Stimulated activated naive CD8-positive, alpha-beta T cell treated with anti-CD3 and anti-CD28 coated beads, Interleukin-15, Interleukin-2, amounts not matched to agents 100 U/mL and 50 U/mL, for 24 hours (primary cell): ENCODE data around the gene MAPT.
"Not testable (repeated sequence)": the region's sequence is repeated elsewhere in the genome, so short reads cannot be mapped to it uniquely, and the experiment has no call there.

Experiments
- ATAC-seq: fragments of 150-1000 bp; cut with Tn5 transposase; one replicate; pipeline ENCODE4 v1.10.0; 2021
- DNase-seq: peaks from one replicate; pipeline ENCODE4 v3.0.0; 2021

MAPT gene

DNA sequence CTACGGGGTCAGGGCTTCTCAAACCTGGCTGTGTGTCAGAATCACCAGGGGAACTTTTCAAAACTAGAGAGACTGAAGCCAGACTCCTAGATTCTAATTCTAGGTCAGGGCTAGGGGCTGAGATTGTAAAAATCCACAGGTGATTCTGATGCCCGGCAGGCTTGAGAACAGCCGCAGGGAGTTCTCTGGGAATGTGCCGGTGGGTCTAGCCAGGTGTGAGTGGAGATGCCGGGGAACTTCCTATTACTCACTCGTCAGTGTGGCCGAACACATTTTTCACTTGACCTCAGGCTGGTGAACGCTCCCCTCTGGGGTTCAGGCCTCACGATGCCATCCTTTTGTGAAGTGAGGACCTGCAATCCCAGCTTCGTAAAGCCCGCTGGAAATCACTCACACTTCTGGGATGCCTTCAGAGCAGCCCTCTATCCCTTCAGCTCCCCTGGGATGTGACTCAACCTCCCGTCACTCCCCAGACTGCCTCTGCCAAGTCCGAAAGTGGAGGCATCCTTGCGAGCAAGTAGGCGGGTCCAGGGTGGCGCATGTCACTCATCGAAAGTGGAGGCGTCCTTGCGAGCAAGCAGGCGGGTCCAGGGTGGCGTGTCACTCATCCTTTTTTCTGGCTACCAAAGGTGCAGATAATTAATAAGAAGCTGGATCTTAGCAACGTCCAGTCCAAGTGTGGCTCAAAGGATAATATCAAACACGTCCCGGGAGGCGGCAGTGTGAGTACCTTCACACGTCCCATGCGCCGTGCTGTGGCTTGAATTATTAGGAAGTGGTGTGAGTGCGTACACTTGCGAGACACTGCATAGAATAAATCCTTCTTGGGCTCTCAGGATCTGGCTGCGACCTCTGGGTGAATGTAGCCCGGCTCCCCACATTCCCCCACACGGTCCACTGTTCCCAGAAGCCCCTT is 115.6 kb downstream of the MAPT start:
- DNase-seq, result no peak
- no peak for ATAC-seq

DNA sequence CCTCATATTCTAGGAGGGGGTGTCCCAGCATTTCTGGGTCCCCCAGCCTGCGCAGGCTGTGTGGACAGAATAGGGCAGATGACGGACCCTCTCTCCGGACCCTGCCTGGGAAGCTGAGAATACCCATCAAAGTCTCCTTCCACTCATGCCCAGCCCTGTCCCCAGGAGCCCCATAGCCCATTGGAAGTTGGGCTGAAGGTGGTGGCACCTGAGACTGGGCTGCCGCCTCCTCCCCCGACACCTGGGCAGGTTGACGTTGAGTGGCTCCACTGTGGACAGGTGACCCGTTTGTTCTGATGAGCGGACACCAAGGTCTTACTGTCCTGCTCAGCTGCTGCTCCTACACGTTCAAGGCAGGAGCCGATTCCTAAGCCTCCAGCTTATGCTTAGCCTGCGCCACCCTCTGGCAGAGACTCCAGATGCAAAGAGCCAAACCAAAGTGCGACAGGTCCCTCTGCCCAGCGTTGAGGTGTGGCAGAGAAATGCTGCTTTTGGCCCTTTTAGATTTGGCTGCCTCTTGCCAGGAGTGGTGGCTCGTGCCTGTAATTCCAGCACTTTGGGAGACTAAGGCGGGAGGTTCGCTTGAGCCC is 116.3 kb downstream of the MAPT start:
- no peak for ATAC-seq
- DNase-seq, result no peak

DNA sequence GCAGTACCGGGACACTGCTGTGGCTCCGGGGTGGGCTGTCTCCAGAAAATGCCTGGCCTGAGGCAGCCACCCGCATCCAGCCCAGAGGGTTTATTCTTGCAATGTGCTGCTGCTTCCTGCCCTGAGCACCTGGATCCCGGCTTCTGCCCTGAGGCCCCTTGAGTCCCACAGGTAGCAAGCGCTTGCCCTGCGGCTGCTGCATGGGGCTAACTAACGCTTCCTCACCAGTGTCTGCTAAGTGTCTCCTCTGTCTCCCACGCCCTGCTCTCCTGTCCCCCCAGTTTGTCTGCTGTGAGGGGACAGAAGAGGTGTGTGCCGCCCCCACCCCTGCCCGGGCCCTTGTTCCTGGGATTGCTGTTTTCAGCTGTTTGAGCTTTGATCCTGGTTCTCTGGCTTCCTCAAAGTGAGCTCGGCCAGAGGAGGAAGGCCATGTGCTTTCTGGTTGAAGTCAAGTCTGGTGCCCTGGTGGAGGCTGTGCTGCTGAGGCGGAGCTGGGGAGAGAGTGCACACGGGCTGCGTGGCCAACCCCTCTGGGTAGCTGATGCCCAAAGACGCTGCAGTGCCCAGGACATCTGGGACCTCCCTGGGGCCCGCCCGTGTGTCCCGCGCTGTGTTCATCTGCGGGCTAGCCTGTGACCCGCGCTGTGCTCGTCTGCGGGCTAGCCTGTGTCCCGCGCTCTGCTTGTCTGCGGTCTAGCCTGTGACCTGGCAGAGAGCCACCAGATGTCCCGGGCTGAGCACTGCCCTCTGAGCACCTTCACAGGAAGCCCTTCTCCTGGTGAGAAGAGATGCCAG is 117.6 kb downstream of the MAPT start:
- DNase-seq (no peak), ATAC-seq (no peak)

DNA sequence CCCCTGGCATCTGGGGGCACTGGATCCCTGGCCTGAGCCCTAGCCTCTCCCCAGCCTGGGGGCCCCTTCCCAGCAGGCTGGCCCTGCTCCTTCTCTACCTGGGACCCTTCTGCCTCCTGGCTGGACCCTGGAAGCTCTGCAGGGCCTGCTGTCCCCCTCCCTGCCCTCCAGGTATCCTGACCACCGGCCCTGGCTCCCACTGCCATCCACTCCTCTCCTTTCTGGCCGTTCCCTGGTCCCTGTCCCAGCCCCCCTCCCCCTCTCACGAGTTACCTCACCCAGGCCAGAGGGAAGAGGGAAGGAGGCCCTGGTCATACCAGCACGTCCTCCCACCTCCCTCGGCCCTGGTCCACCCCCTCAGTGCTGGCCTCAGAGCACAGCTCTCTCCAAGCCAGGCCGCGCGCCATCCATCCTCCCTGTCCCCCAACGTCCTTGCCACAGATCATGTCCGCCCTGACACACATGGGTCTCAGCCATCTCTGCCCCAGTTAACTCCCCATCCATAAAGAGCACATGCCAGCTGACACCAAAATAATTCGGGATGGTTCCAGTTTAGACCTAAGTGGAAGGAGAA is 118.2 kb downstream of the MAPT start:
- no peak for ATAC-seq
- DNase-seq, result no peak

DNA sequence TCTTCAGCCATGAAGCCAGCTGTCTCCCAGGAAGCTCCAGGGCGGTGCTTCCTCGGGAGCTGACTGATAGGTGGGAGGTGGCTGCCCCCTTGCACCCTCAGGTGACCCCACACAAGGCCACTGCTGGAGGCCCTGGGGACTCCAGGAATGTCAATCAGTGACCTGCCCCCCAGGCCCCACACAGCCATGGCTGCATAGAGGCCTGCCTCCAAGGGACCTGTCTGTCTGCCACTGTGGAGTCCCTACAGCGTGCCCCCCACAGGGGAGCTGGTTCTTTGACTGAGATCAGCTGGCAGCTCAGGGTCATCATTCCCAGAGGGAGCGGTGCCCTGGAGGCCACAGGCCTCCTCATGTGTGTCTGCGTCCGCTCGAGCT is 118.8 kb downstream of the MAPT start:
- ATAC-seq (no peak), DNase-seq (no peak)

DNA sequence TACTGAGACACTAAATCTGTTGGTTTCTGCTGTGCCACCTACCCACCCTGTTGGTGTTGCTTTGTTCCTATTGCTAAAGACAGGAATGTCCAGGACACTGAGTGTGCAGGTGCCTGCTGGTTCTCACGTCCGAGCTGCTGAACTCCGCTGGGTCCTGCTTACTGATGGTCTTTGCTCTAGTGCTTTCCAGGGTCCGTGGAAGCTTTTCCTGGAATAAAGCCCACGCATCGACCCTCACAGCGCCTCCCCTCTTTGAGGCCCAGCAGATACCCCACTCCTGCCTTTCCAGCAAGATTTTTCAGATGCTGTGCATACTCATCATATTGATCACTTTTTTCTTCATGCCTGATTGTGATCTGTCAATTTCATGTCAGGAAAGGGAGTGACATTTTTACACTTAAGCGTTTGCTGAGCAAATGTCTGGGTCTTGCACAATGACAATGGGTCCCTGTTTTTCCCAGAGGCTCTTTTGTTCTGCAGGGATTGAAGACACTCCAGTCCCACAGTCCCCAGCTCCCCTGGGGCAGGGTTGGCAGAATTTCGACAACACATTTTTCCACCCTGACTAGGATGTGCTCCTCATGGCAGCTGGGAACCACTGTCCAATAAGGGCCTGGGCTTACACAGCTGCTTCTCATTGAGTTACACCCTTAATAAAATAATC is 119.3 kb downstream of the MAPT start:
- no peak for ATAC-seq
- no peak for DNase-seq

DNA sequence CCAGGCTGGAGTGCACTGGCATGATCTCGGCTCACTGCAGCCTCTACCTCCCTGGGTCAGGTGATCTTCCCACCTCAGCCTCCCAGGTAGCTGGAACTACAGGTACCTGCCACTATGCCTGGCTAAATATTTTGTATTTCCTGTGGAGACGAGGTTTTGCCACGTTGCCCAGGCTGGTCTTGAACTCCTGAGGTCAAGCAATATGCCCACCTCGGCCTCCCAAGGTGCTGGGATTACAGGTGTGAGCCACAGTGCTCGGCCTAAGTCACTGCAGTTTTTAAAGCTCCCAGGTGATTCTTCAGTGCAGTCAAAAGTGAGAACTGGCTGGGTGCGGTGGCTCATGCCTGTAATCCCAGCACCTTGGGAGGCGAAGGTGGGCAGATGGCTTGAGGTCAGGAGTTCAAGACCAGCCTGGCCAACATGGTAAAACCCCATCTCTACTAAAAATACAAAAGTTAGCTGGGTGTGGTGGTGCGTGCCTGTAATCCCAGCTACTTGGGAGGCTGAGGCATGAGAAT is 125.1 kb downstream of the MAPT start:
- ATAC-seq, DNase-seq: not testable (repeated sequence)

DNA sequence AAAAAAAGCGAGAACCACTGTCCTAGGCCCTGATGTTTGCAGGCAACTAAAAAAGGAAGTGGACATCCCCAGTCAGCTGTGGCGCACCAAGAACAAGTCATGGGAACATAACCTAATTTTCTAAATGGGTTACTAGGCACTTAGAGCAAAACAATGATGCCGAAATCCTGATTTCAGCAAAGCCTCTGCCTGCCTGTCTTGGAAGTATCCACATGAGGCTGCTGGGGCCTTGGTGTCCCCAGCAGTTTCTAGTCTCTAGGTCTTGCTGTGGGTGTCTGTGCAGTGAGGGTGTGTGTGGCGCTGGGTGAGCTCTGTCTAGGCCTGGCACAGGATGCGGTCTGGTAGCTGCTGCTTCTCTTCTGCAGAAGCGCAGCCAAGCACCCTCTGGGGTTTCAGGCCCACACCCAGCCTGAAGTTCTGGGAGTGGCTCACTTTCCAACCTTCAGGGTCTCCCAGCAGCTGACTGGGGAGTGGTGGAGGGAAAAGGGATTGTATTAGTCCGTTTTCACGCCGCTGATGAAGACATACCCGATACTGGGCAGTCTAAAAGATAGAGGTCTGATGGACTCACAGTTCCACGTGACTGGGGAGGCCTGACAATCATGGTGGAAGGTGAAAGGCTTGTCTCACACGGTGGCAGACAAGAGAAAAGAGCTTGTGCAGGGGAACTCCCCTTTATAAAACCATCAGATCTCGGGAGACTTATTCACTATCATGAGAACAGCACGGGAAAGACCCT is 125.8 kb downstream of the MAPT start:
- DNase-seq (peak; percentile 56), ATAC-seq (peak; percentile 86)

DNA sequence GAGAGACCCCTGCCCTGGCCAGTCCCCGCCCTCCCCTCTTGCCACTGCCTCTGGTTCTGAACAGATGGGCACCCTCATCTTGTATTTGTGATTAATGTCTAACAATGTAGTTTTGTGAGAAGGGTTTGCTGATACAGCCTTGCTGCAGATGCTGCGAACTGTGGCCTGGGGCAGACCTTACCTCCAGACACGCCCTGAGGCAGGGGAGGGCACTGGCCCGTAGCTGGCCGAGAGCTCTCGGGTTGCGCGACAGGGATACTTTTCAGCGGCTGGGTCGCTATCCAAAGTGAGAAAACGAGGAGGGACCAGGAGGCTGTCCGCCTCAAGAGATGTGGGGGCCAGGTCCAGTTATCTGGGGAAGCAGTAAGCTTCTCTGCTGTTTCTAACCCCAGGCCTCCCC is 126.6 kb downstream of the MAPT start:
- ATAC-seq (peak; percentile 24), DNase-seq (no peak)

DNA sequence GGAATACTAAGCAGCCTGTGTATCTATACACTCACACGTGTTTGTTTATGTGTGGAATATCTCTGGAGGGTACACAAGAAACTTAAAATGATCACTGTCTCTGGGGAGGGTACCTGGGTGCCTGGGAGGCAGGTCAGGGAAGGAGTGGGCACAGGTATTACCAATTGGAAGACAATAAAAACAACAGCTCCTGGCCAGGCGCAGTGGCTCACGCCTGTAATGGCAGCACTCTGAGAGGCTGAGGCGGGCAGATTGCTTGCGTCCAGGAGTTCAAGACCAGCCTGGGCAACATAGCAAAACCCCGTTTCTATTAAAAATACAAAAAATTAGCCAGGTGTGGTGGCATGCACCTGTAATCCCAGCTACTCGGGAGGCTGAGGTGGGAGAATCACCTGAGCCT is 129.0 kb downstream of the MAPT start:
- DNase-seq, ATAC-seq: not testable (repeated sequence)

DNA sequence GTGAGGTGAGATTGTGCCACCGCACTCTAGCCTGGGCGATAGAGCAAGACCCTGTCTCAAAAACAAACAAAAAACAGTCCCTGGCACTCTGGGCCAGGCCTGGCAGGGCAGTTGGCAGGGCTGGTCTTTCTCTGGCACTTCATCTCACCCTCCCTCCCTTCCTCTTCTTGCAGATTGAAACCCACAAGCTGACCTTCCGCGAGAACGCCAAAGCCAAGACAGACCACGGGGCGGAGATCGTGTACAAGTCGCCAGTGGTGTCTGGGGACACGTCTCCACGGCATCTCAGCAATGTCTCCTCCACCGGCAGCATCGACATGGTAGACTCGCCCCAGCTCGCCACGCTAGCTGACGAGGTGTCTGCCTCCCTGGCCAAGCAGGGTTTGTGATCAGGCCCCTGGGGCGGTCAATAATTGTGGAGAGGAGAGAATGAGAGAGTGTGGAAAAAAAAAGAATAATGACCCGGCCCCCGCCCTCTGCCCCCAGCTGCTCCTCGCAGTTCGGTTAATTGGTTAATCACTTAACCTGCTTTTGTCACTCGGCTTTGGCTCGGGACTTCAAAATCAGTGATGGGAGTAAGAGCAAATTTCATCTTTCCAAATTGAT is 129.5 kb downstream of the MAPT start:
- DNase-seq (no peak), ATAC-seq (no peak)

DNA sequence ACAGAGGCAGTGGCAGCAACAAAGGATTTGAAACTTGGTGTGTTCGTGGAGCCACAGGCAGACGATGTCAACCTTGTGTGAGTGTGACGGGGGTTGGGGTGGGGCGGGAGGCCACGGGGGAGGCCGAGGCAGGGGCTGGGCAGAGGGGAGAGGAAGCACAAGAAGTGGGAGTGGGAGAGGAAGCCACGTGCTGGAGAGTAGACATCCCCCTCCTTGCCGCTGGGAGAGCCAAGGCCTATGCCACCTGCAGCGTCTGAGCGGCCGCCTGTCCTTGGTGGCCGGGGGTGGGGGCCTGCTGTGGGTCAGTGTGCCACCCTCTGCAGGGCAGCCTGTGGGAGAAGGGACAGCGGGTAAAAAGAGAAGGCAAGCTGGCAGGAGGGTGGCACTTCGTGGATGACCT is 130.2 kb downstream of the MAPT start:
- ATAC-seq, result no peak
- no peak for DNase-seq

DNA sequence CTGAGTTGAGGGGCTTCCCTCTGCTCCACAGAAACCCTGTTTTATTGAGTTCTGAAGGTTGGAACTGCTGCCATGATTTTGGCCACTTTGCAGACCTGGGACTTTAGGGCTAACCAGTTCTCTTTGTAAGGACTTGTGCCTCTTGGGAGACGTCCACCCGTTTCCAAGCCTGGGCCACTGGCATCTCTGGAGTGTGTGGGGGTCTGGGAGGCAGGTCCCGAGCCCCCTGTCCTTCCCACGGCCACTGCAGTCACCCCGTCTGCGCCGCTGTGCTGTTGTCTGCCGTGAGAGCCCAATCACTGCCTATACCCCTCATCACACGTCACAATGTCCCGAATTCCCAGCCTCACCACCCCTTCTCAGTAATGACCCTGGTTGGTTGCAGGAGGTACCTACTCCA is 130.7 kb downstream of the MAPT start:
- DNase-seq, result no peak
- no peak for ATAC-seq

DNA sequence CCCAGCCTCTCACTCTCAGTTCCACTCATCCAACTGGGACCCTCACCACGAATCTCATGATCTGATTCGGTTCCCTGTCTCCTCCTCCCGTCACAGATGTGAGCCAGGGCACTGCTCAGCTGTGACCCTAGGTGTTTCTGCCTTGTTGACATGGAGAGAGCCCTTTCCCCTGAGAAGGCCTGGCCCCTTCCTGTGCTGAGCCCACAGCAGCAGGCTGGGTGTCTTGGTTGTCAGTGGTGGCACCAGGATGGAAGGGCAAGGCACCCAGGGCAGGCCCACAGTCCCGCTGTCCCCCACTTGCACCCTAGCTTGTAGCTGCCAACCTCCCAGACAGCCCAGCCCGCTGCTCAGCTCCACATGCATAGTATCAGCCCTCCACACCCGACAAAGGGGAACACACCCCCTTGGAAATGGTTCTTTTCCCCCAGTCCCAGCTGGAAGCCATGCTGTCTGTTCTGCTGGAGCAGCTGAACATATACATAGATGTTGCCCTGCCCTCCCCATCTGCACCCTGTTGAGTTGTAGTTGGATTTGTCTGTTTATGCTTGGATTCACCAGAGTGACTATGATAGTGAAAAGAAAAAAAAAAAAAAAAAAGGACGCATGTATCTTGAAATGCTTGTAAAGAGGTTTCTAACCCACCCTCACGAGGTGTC is 131.3 kb downstream of the MAPT start:
- ATAC-seq (no peak), DNase-seq (no peak)

DNA sequence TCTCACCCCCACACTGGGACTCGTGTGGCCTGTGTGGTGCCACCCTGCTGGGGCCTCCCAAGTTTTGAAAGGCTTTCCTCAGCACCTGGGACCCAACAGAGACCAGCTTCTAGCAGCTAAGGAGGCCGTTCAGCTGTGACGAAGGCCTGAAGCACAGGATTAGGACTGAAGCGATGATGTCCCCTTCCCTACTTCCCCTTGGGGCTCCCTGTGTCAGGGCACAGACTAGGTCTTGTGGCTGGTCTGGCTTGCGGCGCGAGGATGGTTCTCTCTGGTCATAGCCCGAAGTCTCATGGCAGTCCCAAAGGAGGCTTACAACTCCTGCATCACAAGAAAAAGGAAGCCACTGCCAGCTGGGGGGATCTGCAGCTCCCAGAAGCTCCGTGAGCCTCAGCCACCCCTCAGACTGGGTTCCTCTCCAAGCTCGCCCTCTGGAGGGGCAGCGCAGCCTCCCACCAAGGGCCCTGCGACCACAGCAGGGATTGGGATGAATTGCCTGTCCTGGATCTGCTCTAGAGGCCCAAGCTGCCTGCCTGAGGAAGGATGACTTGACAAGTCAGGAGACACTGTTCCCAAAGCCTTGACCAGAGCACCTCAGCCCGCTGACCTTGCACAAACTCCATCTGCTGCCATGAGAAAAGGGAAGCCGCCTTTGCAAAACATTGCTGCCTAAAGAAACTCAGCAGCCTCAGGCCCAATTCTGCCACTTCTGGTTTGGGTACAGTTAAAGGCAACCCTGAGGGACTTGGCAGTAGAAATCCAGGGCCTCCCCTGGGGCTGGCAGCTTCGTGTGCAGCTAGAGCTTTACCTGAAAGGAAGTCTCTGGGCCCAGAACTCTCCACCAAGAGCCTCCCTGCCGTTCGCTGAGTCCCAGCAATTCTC is 132.1 kb downstream of the MAPT start:
- ATAC-seq, result no peak
- DNase-seq, result no peak

DNA sequence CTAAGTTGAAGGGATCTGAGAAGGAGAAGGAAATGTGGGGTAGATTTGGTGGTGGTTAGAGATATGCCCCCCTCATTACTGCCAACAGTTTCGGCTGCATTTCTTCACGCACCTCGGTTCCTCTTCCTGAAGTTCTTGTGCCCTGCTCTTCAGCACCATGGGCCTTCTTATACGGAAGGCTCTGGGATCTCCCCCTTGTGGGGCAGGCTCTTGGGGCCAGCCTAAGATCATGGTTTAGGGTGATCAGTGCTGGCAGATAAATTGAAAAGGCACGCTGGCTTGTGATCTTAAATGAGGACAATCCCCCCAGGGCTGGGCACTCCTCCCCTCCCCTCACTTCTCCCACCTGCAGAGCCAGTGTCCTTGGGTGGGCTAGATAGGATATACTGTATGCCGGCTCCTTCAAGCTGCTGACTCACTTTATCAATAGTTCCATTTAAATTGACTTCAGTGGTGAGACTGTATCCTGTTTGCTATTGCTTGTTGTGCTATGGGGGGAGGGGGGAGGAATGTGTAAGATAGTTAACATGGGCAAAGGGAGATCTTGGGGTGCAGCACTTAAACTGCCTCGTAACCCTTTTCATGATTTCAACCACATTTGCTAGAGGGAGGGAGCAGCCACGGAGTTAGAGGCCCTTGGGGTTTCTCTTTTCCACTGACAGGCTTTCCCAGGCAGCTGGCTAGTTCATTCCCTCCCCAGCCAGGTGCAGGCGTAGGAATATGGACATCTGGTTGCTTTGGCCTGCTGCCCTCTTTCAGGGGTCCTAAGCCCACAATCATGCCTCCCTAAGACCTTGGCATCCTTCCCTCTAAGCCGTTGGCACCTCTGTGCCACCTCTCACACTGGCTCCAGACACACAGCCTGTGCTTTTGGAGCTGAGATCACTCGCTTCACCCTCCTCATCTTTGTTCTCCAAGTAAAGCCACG is 133.0 kb downstream of the MAPT start:
- ATAC-seq, result no peak

DNA sequence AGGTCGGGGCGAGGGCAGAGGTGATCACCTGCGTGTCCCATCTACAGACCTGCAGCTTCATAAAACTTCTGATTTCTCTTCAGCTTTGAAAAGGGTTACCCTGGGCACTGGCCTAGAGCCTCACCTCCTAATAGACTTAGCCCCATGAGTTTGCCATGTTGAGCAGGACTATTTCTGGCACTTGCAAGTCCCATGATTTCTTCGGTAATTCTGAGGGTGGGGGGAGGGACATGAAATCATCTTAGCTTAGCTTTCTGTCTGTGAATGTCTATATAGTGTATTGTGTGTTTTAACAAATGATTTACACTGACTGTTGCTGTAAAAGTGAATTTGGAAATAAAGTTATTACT is 133.6 kb downstream of the MAPT start:
- DNase-seq (no peak), ATAC-seq (no peak)

More for the DNA sequence above, 133.0 kb downstream of the MAPT start:
- no peak for DNase-seq

DNA sequence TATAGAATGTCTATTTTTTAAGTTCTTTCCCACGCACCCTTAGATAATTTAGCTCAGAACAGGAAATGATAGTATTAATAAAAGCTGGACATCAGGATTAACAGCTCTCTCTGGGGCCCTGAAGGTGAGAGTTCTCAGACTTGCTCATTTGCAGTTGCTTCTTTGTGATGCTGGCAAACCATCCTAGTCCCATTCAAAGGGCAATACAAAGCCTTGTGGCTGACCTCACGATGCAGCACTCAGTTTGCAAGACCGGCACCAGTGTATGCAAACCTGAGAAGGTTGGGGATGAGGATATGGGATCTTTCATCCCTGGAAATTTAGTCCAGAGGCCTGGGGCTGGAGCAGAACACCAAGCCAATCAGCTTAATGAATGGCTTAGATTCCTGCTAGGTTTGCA is 134.0 kb downstream of the MAPT start:
- DNase-seq (no peak), ATAC-seq (no peak)
